WTC11 (cell line): Measurements from ENCODE around the gene PTCSC3. TPM values are rescaled to one million over a fixed set of nuclear protein-coding genes. Genes with fewer than 3 reads are reported as not detected.

Experiments
- ATAC-seq: fragments of 200-7000 bp; cut with Tn5 transposase; 2 replicates; pipeline ENCODE4 v1.10.0; 2021; ENCODE audit warnings: mild to moderate bottlenecking, moderate library complexity
- CTCF ChIA-PET: fragments of 300-600 bp; sonication (Branson Sonifier 250); formaldehyde crosslinking; loops from one replicate; lab custom pipeline; 2021; ENCODE audit warnings: antibody characterized with exemption; lab: Charles Lee
- POLR2A ChIA-PET: fragments of 350-600 bp; sonication (Branson Sonifier 250); formaldehyde crosslinking; loops from one replicate; lab custom pipeline; 2021; ENCODE audit warnings: antibody characterized with exemption; lab: Charles Lee
- DNase-seq: peaks from one replicate; pipeline ENCODE4 v3.0.0; 2021; ENCODE audit warnings: low spot score
- H3K27ac Mint-ChIP-seq: 2 replicates; pipeline ENCODE4 v1.8.0; 2021; ENCODE audit warnings: mixed read lengths
- H3K27me3 Mint-ChIP-seq: 2 replicates; pipeline ENCODE4 v1.8.0; 2021; ENCODE audit warnings: low read depth, mild to moderate bottlenecking, moderate library complexity, mixed read lengths
- H3K36me3 Mint-ChIP-seq: 2 replicates; pipeline ENCODE4 v1.8.0; 2021; ENCODE audit warnings: mixed read lengths
- H3K4me1 Mint-ChIP-seq: 2 replicates; pipeline ENCODE4 v1.8.0; 2022; ENCODE audit warnings: mixed read lengths
- H3K4me3 Mint-ChIP-seq: 2 replicates; pipeline ENCODE4 v1.8.0; 2021; ENCODE audit warnings: mild to moderate bottlenecking, moderate library complexity, mixed read lengths
- H3K9me3 Mint-ChIP-seq: 2 replicates; pipeline ENCODE4 v1.8.0; 2021; ENCODE audit warnings: mixed read lengths
- ESRRA ChIP-seq: sonication (generic); formaldehyde crosslinking; IDR thresholded peaks from 2 replicates; pipeline ENCODE4 v1.8.1; 2022; ENCODE audit warnings: mild to moderate bottlenecking, missing genetic modification reagents, borderline replicate concordance
- ETV6 ChIP-seq: sonication (generic); formaldehyde crosslinking; IDR thresholded peaks from 2 replicates; pipeline ENCODE4 v1.8.1; 2022; ENCODE audit warnings: mild to moderate bottlenecking, missing genetic modification reagents
- FOXK1 ChIP-seq: sonication (generic); formaldehyde crosslinking; IDR thresholded peaks from 2 replicates; pipeline ENCODE4 v1.8.0; 2022; ENCODE audit warnings: mild to moderate bottlenecking, moderate library complexity, missing genetic modification reagents
- GRHL2 ChIP-seq: fragments of 250-450 bp; sonication (Bioruptor Pico); IDR thresholded peaks from 2 replicates; pipeline ENCODE4 v1.8.0; 2022; ENCODE audit warnings: mild to moderate bottlenecking, moderate library complexity; ENCODE audit not compliant: insufficient replicate concordance, severe bottlenecking
- JAZF1 ChIP-seq: fragments of 250-450 bp; sonication (Bioruptor Pico); IDR thresholded peaks from 2 replicates; pipeline ENCODE4 v1.9.0; 2021; ENCODE audit warnings: moderate library complexity, mild to moderate bottlenecking, inconsistent platforms
- JUN ChIP-seq: sonication (generic); formaldehyde crosslinking; IDR thresholded peaks from 2 replicates; pipeline ENCODE4 v1.8.0; 2023; ENCODE audit warnings: mild to moderate bottlenecking, missing genetic modification reagents
- MYBL2 ChIP-seq: sonication (generic); formaldehyde crosslinking; IDR thresholded peaks from 2 replicates; pipeline ENCODE4 v1.8.1; 2023; ENCODE audit warnings: mild to moderate bottlenecking, moderate library complexity, missing genetic modification reagents
- NFATC4 ChIP-seq: fragments of 250-450 bp; sonication (Bioruptor Pico); IDR thresholded peaks from 2 replicates; pipeline ENCODE4 v1.9.0; 2021; ENCODE audit warnings: mild to moderate bottlenecking
- NFE2L1 ChIP-seq: sonication (generic); formaldehyde crosslinking; IDR thresholded peaks from 2 replicates; pipeline ENCODE4 v1.8.1; 2023; ENCODE audit warnings: missing genetic modification reagents
- OVOL2 ChIP-seq: fragments of 250-450 bp; sonication (Bioruptor Pico); IDR thresholded peaks from 2 replicates; pipeline ENCODE4 v1.9.0; 2021; ENCODE audit warnings: mild to moderate bottlenecking, borderline replicate concordance
- RELA ChIP-seq: sonication (generic); formaldehyde crosslinking; IDR thresholded peaks from 2 replicates; pipeline ENCODE4 v1.8.1; 2022; ENCODE audit warnings: missing genetic modification reagents, mild to moderate bottlenecking, borderline replicate concordance
- SMAD4 ChIP-seq: sonication (generic); formaldehyde crosslinking; IDR thresholded peaks from 2 replicates; pipeline ENCODE4 v1.8.0; 2022; ENCODE audit warnings: mild to moderate bottlenecking, missing genetic modification reagents
- TEAD1 ChIP-seq: sonication (generic); formaldehyde crosslinking; IDR thresholded peaks from 2 replicates; pipeline ENCODE4 v1.8.0; 2022; ENCODE audit warnings: mild to moderate bottlenecking, missing genetic modification reagents
- TEAD4 ChIP-seq: sonication (generic); formaldehyde crosslinking; IDR thresholded peaks from 2 replicates; pipeline ENCODE4 v1.8.0; 2022; ENCODE audit warnings: mild to moderate bottlenecking, missing genetic modification reagents
- ZNF121 ChIP-seq: sonication (generic); formaldehyde crosslinking; IDR thresholded peaks from 2 replicates; pipeline ENCODE4 v1.8.0; 2023; ENCODE audit warnings: missing genetic modification reagents
- ZNF219 ChIP-seq: sonication (generic); formaldehyde crosslinking; IDR thresholded peaks from 2 replicates; pipeline ENCODE4 v1.8.0; 2023; ENCODE audit warnings: missing genetic modification reagents, mild to moderate bottlenecking, borderline replicate concordance
- ZNF317 ChIP-seq: sonication (generic); formaldehyde crosslinking; IDR thresholded peaks from 2 replicates; pipeline ENCODE4 v1.8.1; 2023; ENCODE audit warnings: low read depth, mild to moderate bottlenecking, moderate library complexity, missing genetic modification reagents, borderline replicate concordance
- ZNF423 ChIP-seq: fragments of 250-450 bp; sonication (Bioruptor Pico); IDR thresholded peaks from 2 replicates; pipeline ENCODE4 v2.1.2; 2022; ENCODE audit warnings: mild to moderate bottlenecking, moderate library complexity
- total RNA-seq: library from RNA; stranded (reverse); gene quantifications from 3 replicates; pipeline ENCODE4 v1.2.3, GENCODE V29; 2021
- TF ChIP-seq, protein P1 (sequence below): sonication (generic); formaldehyde crosslinking; IDR thresholded peaks from 2 replicates; pipeline ENCODE4 v1.8.0; 2022; ENCODE audit warnings: mild to moderate bottlenecking, missing genetic modification reagents
- TF ChIP-seq, protein P2 (sequence below): sonication (generic); formaldehyde crosslinking; IDR thresholded peaks from 2 replicates; pipeline ENCODE4 v1.8.0; 2023; ENCODE audit warnings: missing genetic modification reagents
- TF ChIP-seq, protein P3 (sequence below): sonication (generic); formaldehyde crosslinking; IDR thresholded peaks from 2 replicates; pipeline ENCODE4 v1.8.1; 2023; ENCODE audit warnings: mild to moderate bottlenecking, missing genetic modification reagents, moderate library complexity
- TF ChIP-seq, protein P4 (sequence below): sonication (generic); formaldehyde crosslinking; IDR thresholded peaks from 2 replicates; pipeline ENCODE4 v1.8.0; 2022; ENCODE audit warnings: missing genetic modification reagents
- TF ChIP-seq, protein P5 (sequence below): sonication (generic); formaldehyde crosslinking; IDR thresholded peaks from 2 replicates; pipeline ENCODE4 v1.8.1; 2023; ENCODE audit warnings: mild to moderate bottlenecking, missing genetic modification reagents
- TF ChIP-seq, protein P6 (sequence below): sonication (generic); formaldehyde crosslinking; IDR thresholded peaks from 2 replicates; pipeline ENCODE4 v1.8.1; 2022; ENCODE audit warnings: low read depth, mild to moderate bottlenecking, moderate library complexity, missing genetic modification reagents, borderline replicate concordance

The PTCSC3 gene
- total RNA-seq, 1 experiment from 2014 or later: not detected

DNA sequence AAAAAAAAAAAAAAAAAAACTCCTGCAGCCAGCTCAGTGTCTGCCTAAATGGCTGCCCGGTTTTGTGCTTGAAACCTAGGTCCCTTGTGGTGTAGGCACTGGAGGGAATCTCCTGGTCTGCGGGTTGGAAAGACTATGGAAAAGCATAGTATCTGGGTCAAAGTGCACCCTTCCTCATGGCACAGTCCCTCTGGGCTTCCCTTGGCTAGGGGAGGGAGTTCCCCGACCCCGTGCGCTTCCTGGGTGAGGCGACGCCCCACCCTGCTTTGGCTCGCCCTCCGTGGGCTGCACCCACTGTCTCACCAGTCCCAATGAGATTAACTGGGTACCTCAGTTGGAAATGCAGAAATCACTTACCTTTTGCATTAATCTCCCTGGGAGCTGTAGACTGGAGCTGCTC lies 14.3 kb downstream of the PTCSC3 start:
- no peaks in the 10 kb centered on the region for H3K36me3 Mint-ChIP-seq
- peaks cover 39% of the 10 kb centered on the region for H3K27me3 Mint-ChIP-seq
- peaks cover 9% of the 10 kb centered on the region for H3K4me1 Mint-ChIP-seq
- POLR2A ChIA-PET: interaction anchor here (0.6 to 0.8 kb wide), 3 partner anchors 19 to 555 kb away, joined by 3 to 4 read pairs (median 3); no protein-coding TSS in a partner anchor
- no peak overlapping the region for H3K4me3 Mint-ChIP-seq
- ATAC-seq (peak; percentile 35), DNase-seq (no peak)
- TF ChIP-seq, protein P1, sequence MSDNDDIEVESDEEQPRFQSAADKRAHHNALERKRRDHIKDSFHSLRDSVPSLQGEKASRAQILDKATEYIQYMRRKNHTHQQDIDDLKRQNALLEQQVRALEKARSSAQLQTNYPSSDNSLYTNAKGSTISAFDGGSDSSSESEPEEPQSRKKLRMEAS (CRISPR knock-in tag): no peak
- TF ChIP-seq, protein P2, sequence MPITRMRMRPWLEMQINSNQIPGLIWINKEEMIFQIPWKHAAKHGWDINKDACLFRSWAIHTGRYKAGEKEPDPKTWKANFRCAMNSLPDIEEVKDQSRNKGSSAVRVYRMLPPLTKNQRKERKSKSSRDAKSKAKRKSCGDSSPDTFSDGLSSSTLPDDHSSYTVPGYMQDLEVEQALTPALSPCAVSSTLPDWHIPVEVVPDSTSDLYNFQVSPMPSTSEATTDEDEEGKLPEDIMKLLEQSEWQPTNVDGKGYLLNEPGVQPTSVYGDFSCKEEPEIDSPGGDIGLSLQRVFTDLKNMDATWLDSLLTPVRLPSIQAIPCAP (CRISPR knock-in tag): no peak
- no peak for TF ChIP-seq JUN (CRISPR knock-in tag)
- TF ChIP-seq ESRRA (CRISPR knock-in tag): no peak
- TF ChIP-seq MYBL2 (CRISPR knock-in tag): no peak
- no peak for TF ChIP-seq ZNF219 (CRISPR knock-in tag)
- no peak for TF ChIP-seq TEAD4
- no peak for TF ChIP-seq GRHL2 (CRISPR knock-in tag)
- TF ChIP-seq ETV6 (CRISPR knock-in tag): no peak
- H3K27ac Mint-ChIP-seq: no peak overlapping the region
- H3K9me3 Mint-ChIP-seq: no peaks in the 10 kb centered on the region
- CTCF ChIA-PET: interaction anchor here (1.1 to 1.6 kb wide), 5 partner anchors 92 to 359 kb away, joined by 3 to 10 read pairs (median 4); no protein-coding TSS in a partner anchor

DNA sequence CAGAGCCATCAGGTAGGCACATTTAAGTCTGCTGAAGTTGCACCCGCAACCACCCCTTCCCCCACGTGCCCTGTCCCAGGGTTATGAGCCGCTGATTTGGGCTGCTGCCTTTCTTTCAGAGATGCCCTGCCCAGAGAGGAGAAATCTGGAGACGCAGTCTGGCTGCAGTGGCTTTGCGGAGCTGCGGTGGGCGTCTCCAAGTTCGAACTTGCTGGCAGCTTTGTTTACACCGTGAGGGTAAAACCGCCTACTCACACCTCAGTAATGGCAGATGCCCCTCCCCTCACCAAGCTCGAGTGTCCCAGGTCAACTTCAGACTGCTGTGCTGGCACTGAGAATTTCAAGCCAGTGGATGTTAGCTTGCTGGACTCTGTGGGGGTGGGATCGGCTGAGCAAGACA lies 14.7 kb downstream of the PTCSC3 start:
- no peaks in the 10 kb centered on the region for H3K36me3 Mint-ChIP-seq
- TF ChIP-seq, protein P3, sequence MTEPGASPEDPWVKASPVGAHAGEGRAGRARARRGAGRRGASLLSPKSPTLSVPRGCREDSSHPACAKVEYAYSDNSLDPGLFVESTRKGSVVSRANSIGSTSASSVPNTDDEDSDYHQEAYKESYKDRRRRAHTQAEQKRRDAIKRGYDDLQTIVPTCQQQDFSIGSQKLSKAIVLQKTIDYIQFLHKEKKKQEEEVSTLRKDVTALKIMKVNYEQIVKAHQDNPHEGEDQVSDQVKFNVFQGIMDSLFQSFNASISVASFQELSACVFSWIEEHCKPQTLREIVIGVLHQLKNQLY (CRISPR knock-in tag): 0 out of 2 replicates have a peak, but pooled peaks have one; percentile 26
- TF ChIP-seq, protein P4, sequence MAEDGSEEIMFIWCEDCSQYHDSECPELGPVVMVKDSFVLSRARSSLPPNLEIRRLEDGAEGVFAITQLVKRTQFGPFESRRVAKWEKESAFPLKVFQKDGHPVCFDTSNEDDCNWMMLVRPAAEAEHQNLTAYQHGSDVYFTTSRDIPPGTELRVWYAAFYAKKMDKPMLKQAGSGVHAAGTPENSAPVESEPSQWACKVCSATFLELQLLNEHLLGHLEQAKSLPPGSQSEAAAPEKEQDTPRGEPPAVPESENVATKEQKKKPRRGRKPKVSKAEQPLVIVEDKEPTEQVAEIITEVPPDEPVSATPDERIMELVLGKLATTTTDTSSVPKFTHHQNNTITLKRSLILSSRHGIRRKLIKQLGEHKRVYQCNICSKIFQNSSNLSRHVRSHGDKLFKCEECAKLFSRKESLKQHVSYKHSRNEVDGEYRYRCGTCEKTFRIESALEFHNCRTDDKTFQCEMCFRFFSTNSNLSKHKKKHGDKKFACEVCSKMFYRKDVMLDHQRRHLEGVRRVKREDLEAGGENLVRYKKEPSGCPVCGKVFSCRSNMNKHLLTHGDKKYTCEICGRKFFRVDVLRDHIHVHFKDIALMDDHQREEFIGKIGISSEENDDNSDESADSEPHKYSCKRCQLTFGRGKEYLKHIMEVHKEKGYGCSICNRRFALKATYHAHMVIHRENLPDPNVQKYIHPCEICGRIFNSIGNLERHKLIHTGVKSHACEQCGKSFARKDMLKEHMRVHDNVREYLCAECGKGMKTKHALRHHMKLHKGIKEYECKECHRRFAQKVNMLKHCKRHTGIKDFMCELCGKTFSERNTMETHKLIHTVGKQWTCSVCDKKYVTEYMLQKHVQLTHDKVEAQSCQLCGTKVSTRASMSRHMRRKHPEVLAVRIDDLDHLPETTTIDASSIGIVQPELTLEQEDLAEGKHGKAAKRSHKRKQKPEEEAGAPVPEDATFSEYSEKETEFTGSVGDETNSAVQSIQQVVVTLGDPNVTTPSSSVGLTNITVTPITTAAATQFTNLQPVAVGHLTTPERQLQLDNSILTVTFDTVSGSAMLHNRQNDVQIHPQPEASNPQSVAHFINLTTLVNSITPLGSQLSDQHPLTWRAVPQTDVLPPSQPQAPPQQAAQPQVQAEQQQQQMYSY (CRISPR knock-in tag): no peak
- POLR2A ChIA-PET: interaction anchor here (0.6 to 0.8 kb wide), 2 partner anchors 20 to 554 kb away, joined by 3 to 4 read pairs; no protein-coding TSS in a partner anchor
- peak overlapping the region; percentile 48 for H3K4me3 Mint-ChIP-seq
- ATAC-seq (peak; percentile 97), DNase-seq (peak; percentile 30)
- H3K9me3 Mint-ChIP-seq: peaks cover 3% of the 10 kb centered on the region
- H3K27me3 Mint-ChIP-seq: peaks cover 44% of the 10 kb centered on the region
- no peak overlapping the region for H3K27ac Mint-ChIP-seq
- CTCF ChIA-PET: interaction anchor here (1.1 to 1.6 kb wide), 5 partner anchors 92 to 360 kb away, joined by 3 to 10 read pairs (median 4); no protein-coding TSS in a partner anchor
- peaks cover 8% of the 10 kb centered on the region for H3K4me1 Mint-ChIP-seq

DNA sequence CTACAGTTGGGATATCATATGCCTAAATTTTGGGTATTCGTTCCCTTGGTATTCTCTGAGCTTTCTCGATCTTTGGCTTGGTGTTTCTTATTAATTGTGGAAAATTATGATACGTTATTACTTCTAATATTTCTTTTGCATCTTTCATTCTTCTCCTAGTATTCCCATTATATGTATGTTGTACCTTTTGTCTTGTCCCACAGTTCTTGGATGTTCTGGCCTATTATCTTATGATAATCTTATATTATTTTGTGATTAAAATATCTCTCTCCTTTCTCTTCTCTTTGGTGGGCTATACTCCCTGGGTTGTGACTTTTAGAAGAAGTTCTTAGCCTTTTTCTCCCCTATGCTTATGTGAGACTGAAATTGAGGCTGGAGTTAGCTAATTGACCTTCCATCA lies 25.2 kb downstream of the PTCSC3 start:
- ATAC-seq (no peak), DNase-seq (no peak)
- Mint-ChIP-seq H3K27ac (no peak overlapping the region), H3K36me3 (peaks cover 23% of the 10 kb centered on the region), H3K4me1 (0 out of 2 replicates have a peak, but pooled peaks cover 3% of the 10 kb centered on the region), H3K4me3 (no peak overlapping the region), H3K27me3 (no peaks in the 10 kb centered on the region), H3K9me3 (peaks cover 45% of the 10 kb centered on the region)
- POLR2A ChIA-PET: no interaction called here
- CTCF ChIA-PET: no interaction called here
- TF ChIP-seq RELA (CRISPR knock-in tag) (no peak), ZNF423 (no peak), ZNF317 (CRISPR knock-in tag) (no peak), NFE2L1 (CRISPR knock-in tag) (no peak), JAZF1 (no peak), ZNF121 (CRISPR knock-in tag) (no peak), FOXK1 (CRISPR knock-in tag) (no peak), TEAD4 (no peak), ESRRA (CRISPR knock-in tag) (no peak), NFATC4 (CRISPR knock-in tag) (no peak), OVOL2 (CRISPR knock-in tag) (no peak), ETV6 (CRISPR knock-in tag) (no peak), SMAD4 (CRISPR knock-in tag) (no peak), TEAD1 (CRISPR knock-in tag) (no peak)
- TF ChIP-seq, protein P5, sequence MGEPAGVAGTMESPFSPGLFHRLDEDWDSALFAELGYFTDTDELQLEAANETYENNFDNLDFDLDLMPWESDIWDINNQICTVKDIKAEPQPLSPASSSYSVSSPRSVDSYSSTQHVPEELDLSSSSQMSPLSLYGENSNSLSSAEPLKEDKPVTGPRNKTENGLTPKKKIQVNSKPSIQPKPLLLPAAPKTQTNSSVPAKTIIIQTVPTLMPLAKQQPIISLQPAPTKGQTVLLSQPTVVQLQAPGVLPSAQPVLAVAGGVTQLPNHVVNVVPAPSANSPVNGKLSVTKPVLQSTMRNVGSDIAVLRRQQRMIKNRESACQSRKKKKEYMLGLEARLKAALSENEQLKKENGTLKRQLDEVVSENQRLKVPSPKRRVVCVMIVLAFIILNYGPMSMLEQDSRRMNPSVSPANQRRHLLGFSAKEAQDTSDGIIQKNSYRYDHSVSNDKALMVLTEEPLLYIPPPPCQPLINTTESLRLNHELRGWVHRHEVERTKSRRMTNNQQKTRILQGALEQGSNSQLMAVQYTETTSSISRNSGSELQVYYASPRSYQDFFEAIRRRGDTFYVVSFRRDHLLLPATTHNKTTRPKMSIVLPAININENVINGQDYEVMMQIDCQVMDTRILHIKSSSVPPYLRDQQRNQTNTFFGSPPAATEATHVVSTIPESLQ (CRISPR knock-in tag): no peak
- TF ChIP-seq, protein P6, sequence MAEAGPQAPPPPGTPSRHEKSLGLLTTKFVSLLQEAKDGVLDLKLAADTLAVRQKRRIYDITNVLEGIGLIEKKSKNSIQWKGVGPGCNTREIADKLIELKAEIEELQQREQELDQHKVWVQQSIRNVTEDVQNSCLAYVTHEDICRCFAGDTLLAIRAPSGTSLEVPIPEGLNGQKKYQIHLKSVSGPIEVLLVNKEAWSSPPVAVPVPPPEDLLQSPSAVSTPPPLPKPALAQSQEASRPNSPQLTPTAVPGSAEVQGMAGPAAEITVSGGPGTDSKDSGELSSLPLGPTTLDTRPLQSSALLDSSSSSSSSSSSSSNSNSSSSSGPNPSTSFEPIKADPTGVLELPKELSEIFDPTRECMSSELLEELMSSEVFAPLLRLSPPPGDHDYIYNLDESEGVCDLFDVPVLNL: no peak
